ENCODE data around the gene MBP.

The MBP gene

GRCh38 chr18:77151033-77151771 lies 18.6 kb upstream of the MBP start:
- DNase-seq: no peak

- no peak for DNase-seq
These were observed 18.0 kb upstream of the MBP start for GRCh38 chr18:77150588-77150987.

DNA sequence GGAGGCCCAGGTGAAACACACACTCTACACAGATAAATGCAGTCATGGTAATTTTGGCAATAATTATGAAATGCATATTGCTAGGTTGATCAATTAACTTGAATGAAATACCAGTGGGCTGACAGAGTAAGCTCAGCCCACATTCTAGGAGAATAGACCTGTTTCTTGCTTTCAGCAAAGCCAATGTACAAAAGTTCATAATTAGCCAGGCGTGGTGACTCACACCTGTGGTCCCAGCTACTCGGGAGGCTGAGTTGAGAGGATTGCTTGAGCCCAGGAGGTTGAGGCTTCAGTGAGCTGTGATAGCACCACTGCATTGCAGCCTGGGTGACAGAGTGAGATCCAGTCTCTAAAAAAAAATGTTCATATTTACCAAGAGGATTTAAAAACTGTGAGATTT lies 15.7 kb upstream of the MBP start:
- no peak for DNase-seq

- DNase-seq: no peak
These were observed 14.9 kb upstream of the MBP start for GRCh38 chr18:77147418-77147852.

DNA sequence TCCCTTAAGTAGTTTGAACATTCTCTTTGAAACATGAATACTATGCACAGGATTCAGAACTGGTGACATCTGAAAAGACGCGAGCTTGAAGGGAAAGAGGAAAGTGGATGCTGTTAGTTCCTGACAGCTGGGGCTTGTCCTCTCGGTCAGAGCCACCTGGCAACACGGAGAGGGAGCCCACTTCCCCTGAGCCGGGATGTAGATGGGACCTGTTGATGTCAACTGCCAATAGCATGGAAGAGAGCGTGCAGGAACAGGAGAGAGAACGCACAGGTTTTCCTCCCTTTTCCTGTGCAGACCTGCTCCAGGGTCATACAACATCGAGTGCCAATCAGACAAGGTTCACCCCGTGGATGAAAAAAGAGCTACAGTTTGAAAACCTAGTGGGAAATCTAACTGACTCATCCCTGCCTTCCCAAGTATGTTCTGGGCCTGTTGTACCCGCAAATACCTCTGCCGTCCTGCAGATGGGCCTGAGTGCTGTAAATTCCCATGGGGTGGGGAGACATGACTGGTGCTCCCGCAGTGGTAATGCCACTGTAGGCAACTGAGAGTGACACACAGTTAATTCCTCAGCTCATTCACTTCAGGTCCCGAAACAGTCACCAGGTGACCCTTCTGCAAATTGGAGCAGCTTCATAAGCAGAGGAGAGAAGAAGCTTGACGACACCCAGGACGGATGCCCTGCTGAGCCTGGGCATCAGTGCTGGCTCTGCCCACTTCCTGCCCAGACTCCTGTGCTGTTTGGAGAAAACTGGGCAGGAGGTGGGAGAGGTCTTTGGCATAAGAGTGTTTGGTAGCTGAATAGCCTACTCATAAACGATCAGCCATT lies 13.9 kb upstream of the MBP start:
- no peak for DNase-seq

- no peak for DNase-seq
These were observed 12.8 kb upstream of the MBP start for GRCh38 chr18:77145364-77145901.

GRCh38 chr18:77144451-77145118 lies 12.0 kb upstream of the MBP start:
- no peak for DNase-seq

DNA sequence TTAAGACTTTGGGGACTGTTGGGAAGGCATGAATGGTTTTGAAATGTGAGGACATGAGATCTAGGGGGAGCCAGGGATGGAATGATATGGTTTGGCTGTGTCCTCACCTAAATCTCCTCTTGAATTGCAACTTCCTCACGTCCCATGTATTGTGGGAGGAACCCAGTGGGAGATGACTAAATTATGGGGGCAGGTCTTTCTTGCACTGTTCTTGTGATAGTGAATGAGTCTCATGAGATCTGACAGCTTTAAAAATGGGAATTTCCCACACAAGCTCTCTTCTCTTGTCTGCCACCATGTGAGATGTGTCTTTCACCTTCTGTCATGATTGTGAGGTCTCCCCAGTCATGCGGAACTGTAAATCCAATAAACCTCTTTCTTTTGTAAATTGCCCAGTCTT lies 11.5 kb upstream of the MBP start:
- DNase-seq: no peak

DNA sequence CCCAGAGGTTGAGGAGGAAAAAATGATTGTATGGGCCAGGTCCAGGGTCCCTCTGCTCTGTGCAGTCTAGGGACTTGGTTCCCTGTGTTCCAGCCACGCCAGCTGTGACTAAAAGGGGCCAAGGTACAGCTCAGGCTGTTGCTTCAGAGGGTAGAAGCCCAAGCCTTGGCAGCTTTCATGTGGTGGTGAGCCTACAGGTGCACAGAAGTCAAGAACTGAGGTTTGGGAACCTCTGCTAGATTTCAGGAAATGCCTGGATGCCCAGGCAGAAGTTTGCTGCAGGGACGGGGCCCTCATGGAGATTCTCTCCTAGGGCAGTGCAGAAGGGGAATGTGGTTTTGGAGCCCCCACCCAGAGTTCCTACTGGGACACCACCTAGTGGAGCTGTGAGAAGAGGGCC lies 10.6 kb upstream of the MBP start:
- no peak for DNase-seq

GRCh38 chr18:77141401-77142118 lies 9.0 kb upstream of the MBP start:
- DNase-seq: no peak

GRCh38 chr18:77140439-77141109 lies 8.0 kb upstream of the MBP start:
- no peak for DNase-seq

GRCh38 chr18:77140030-77140429 lies 7.4 kb upstream of the MBP start:
- DNase-seq: no peak

- no peak for DNase-seq
These were observed 7.0 kb upstream of the MBP start for GRCh38 chr18:77139619-77140018.

- no peak for DNase-seq
These were observed 5.7 kb upstream of the MBP start for GRCh38 chr18:77138270-77138669.

DNA sequence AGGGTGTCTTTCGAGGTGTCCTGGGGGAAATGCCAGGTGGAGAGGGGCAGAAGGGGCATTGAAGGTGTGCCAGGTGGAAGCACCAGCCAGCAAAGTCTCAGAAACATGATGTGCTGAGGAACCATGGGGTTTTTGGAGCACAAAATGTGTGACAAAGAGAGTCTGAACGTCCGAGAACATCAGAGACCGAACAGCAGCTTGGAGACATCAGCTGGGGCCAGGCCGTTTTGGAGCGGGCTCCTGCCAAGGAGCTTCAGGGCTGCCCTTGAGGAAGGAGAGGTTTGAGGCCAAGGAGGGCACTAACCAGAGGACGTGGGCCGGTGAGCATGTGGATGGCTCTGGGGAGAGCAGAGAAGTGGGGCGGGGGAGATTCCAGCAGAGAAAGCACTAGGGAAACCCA lies 5.3 kb upstream of the MBP start:
- DNase-seq: no peak

- DNase-seq: no peak
These were observed 4.5 kb upstream of the MBP start for GRCh38 chr18:77136871-77137665.

DNA sequence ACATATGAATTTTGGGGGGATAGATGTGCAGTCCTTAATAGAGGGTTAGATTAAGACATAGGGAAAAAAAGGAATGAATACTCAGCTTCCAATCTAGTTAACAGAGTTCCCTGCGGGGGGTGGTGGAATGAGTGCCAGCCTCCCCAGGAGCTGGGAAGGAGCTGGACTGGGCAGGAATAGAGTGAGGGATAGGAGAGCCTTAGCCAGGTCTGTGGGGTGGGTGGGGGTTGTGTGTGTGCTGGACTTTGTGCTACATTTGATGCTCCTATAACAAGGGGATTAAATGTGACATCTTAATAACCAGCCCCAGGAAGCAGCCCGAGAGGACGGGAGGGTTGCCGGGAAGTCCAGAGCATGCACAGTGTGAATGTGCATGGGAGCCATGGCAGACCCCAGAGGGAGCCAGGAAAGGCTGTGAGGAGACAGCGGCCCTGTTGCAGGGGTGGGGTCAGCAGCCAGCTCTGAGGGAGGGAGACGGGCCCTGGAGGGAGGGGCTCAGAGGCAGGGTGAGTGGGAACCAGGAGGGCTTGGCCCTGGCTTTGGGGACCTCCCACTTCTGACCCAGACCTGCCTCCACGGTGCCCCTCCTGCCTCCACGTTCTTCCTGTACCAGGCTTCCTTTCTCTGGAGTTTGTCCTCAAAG lies 3.6 kb upstream of the MBP start:
- no peak for DNase-seq

GRCh38 chr18:77135339-77136075 lies 2.9 kb upstream of the MBP start:
- no peak for DNase-seq

GRCh38 chr18:77134611-77135010 lies 2.0 kb upstream of the MBP start:
- DNase-seq: no peak

DNA sequence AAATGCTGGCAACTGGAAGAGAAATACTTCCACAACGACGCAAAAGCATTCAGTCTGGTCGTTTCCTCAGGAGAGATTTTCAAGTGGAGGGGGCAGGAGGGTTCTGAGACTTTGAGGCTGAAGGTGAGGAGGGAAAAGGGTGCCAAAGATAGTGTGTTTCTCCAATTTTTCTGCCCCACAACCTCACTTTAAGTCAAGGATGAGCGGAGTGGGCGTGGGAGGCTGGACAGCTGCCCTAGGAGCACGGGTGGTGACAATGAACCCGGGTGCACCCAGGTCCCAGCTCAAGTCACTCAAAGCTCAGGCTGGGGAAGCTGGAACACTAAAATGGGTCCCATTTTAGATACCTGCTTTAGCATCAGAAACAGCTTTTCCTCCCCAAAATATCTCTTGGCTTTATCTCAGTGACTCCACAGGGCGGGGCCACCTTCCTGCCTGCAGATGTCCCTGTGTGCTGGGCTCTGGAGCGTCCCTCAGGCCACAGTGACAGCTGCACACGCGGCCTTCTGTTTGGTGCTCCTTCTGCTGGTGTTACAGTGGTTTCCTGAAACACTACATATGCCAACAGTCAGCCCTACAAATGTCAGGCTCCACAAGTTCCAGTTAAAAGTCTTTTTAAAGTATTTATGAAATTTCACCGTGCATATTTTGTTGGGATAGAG lies 1.4 kb upstream of the MBP start:
- DNase-seq: no peak

Measured in NCI-H2227 treated with DMSO at 0.1 percent for 48 hours (cell line).